Fibroblast of lung (primary cell): ENCODE measurements around the gene SYT12.

Source experiments
- EZH2 ChIP-seq: IDR thresholded peaks from 2 replicates; pipeline ENCODE4 v1.5.1; 2012; ENCODE audit warnings: low read length, control low read depth, mild to moderate bottlenecking; ENCODE audit errors: missing control alignments
- TF ChIP-seq, protein P1 (sequence below), 2 donors: IDR thresholded peaks in 1 of 2; conservative IDR thresholded peaks in 1 of 2; 1 replicate in 1 of 2; 2 replicates in 1 of 2; pipeline ENCODE4 v1.5.1; 2011 to 2012; ENCODE audit warnings: low read length in 2 of 2, control low read depth in 1 of 2, inconsistent platforms in 1 of 2, low read depth in 1 of 2, mild to moderate bottlenecking in 1 of 2

DNA sequence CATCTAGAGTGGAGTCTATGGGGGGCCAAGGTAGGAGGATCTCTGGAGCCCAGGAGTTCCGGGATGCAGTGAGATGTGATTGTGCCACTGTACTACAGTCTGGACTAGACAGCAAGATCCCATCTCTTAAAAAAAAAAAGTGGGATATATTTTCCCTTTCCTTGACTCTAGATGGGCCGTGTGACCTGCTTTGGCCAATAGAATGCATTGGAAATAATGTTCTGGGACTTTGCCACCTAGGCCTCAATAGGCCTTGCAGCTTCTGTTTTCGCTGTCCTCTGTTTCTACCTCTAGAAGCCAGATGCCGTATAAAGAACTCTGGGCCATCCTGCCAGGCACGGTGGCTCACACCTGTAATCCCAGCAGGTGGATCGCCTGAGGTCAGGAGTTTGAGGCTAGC is 44.2 kb upstream of the SYT12 start:
- TF ChIP-seq, protein P1, sequence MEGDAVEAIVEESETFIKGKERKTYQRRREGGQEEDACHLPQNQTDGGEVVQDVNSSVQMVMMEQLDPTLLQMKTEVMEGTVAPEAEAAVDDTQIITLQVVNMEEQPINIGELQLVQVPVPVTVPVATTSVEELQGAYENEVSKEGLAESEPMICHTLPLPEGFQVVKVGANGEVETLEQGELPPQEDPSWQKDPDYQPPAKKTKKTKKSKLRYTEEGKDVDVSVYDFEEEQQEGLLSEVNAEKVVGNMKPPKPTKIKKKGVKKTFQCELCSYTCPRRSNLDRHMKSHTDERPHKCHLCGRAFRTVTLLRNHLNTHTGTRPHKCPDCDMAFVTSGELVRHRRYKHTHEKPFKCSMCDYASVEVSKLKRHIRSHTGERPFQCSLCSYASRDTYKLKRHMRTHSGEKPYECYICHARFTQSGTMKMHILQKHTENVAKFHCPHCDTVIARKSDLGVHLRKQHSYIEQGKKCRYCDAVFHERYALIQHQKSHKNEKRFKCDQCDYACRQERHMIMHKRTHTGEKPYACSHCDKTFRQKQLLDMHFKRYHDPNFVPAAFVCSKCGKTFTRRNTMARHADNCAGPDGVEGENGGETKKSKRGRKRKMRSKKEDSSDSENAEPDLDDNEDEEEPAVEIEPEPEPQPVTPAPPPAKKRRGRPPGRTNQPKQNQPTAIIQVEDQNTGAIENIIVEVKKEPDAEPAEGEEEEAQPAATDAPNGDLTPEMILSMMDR (conservative IDR thresholded peaks at IDR 0.05 in 1 of 2, IDR thresholded peaks at IDR 0.05 in 1 of 2; ENCODE audit: low read depth in 1 of 2, low read length in 2 of 2), result no peak
- TF ChIP-seq EZH2, result no peak
